AG09319 (cell line): Measurements from ENCODE around the gene TFAP2C.

Experiments used
- DNase-seq: peaks from one replicate; pipeline ENCODE4 v3.0.0-alpha.2; 2010; ENCODE audit warnings: low read depth; ENCODE audit errors: extremely low read depth
- TF ChIP-seq, protein P1 (sequence below): IDR thresholded peaks from 2 replicates; pipeline ENCODE4 v1.5.1; 2011; ENCODE audit warnings: low read depth, mild to moderate bottlenecking, inconsistent platforms, low read length, moderate library complexity

The TFAP2C gene

DNA sequence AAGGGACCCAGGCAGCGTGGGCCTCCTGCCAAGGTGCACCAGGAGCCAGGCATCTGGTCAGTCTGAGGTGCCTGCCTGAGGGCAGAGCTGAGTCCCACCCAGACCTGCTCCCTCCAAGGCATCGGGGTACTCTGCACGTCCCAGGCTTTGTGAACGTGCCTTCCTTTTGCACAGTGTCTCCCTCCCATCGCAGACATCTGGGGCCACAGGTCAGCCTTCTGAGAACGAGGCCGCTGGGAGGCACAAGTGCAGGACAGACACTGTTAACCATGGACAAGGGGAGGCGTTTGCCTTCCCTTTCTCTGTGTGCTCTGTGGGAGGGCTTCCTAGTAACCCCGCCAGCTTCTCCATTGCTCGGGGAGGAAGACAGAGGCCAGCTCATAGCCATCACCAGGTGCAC lies 47.6 kb downstream of the TFAP2C start:
- TF ChIP-seq, protein P1, sequence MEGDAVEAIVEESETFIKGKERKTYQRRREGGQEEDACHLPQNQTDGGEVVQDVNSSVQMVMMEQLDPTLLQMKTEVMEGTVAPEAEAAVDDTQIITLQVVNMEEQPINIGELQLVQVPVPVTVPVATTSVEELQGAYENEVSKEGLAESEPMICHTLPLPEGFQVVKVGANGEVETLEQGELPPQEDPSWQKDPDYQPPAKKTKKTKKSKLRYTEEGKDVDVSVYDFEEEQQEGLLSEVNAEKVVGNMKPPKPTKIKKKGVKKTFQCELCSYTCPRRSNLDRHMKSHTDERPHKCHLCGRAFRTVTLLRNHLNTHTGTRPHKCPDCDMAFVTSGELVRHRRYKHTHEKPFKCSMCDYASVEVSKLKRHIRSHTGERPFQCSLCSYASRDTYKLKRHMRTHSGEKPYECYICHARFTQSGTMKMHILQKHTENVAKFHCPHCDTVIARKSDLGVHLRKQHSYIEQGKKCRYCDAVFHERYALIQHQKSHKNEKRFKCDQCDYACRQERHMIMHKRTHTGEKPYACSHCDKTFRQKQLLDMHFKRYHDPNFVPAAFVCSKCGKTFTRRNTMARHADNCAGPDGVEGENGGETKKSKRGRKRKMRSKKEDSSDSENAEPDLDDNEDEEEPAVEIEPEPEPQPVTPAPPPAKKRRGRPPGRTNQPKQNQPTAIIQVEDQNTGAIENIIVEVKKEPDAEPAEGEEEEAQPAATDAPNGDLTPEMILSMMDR = no peak
- no peak for DNase-seq

DNA sequence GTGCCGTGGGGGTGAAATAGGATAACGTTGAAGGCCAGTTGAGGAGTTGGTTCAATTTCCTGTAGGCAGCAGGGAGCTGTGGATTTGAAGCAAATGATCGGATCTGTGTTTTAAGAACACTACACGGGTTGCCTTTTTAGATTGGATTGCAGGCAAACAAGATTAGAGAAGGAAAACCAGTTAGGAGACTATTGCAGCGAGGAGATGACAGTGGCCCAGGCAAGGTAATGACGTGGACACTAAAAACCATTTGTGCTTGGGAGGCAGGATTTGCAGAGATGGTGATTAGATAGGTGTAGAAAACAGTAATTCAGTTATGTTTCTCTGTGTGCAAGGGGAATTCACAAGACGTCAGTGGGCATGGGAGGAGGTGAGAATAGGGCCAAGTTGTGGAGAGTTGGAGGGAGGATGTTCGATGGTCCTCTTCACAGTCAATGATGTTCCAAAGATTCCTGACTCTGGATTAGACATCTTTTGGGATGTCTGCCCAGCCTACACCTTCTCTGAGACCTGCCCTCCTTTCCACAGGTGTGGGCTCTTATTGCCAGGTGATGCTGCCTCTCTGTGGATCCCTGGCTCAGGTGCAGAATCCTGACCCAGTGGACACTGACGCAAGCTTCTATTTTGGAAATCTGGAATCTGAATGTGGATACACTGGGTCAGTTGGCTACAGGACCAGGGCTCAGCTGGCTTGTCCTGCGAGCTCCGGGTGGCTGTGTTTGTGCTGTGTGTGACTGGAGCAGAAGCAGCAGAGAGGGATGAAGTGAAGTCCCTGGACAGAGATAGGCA lies 54.2 kb downstream of the TFAP2C start:
- DNase-seq = no peak
- TF ChIP-seq, protein P1 = no peak

DNA sequence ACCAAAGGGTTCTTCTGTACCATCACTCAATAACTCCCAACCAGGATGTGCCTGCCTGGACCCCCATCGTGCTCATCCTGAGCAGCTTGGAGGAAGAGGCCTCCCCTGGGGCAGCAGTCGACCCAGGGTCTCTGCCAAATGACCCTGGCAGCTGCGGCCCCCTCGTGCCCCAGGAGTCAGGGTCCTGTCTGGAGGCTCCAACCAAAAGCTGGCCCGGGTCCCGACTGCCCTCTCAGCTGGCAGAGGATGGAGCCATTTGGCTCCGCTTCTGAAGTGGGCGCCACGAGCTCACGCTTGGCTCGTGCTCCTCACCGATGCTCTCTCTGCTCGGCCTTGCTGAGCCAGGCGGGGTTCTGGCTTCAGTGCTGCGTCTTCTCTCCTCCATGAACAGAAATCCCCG lies 56.8 kb downstream of the TFAP2C start:
- TF ChIP-seq, protein P1 = no peak
- DNase-seq = no peak

DNA sequence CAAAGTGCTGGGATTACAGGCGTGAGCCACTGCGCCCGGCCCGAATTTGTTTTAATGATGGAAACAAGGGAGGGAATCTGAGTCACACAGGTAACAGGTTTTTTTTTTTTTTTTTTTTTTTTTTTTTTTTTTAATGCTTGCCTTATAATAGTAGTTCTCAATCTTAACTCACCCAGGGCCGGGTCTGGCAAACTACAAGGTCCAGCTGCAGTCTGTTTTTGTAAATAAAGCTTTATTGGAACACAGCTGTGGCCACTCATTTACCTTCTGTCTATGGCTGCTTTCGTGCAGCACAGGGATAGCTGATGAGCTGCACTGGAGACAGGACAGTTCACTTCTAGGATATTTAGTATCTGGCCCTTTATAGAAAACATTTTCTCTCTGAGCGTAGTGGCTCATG lies 58.0 kb downstream of the TFAP2C start:
- TF ChIP-seq, protein P1 = no peak
- DNase-seq = no peak

DNA sequence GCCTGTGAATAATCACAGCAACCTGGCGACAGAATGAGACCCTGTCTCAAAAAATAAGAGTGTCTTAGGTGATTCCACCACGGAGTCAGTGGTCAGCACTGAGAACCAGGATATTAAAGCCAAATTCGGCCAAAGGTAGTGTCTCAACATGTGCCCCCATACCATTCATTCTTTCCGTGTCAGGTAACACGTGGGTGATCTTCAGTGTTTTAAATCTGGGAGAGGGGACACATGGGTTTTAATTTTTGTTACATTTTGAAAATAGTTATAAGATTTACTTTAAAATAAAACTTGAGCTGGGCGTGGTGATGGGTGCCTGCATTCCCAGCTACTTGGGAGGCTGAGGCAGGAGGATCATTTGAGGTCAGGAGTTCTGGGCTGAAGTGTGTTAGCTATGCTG lies 59.0 kb downstream of the TFAP2C start:
- no peak for DNase-seq
- TF ChIP-seq, protein P1 = no peak
